Suppressor macrophage treated with lipopolysaccharide for 4 hours (primary cell): ENCODE results near the gene REL.
"Not testable (repeated sequence)": the region's sequence is repeated elsewhere in the genome, so short reads cannot be mapped to it uniquely, and the experiment has no call there.

Experiments
- DNase-seq: peaks from one replicate; pipeline ENCODE4 v3.0.0-alpha.2; 2020

Gene REL

GRCh38 chr2:60881047-60881932, at the start of gene REL:
Gene REL (plus strand): TSS chr2:60881574. CDS start chr2:60881841, 267 bp downstream.
- DNase-seq = peak; percentile 98

GRCh38 chr2:60831921-60832320, 49.5 kb upstream of the REL start:
- no peak for DNase-seq

- peak; percentile 19 for DNase-seq
Observed at GRCh38 chr2:60832621-60833020, 48.8 kb upstream of the REL start.

- DNase-seq = peak; percentile 96
Observed at GRCh38 chr2:60834270-60834717, 47.1 kb upstream of the REL start.

- DNase-seq = no peak
Observed at GRCh38 chr2:60836491-60836890, 44.9 kb upstream of the REL start.

- DNase-seq = peak; percentile 56
Observed at GRCh38 chr2:60837123-60837522, 44.3 kb upstream of the REL start.

GRCh38 chr2:60838481-60838880, 42.9 kb upstream of the REL start:
- DNase-seq = no peak

GRCh38 chr2:60839126-60839813, 42.1 kb upstream of the REL start:
- DNase-seq = no peak

GRCh38 chr2:60840880-60841279, 40.5 kb upstream of the REL start:
- no peak for DNase-seq

GRCh38 chr2:60843006-60843405, 38.4 kb upstream of the REL start:
- DNase-seq = no peak

- no peak for DNase-seq
Observed at GRCh38 chr2:60844105-60844504, 37.3 kb upstream of the REL start.

- no peak for DNase-seq
Observed at GRCh38 chr2:60847854-60848253, 33.5 kb upstream of the REL start.

- DNase-seq = no peak
Observed at GRCh38 chr2:60849187-60849586, 32.2 kb upstream of the REL start.

GRCh38 chr2:60852282-60852860, 29.0 kb upstream of the REL start:
- DNase-seq = peak; percentile 77

GRCh38 chr2:60853531-60853930, 27.8 kb upstream of the REL start:
- DNase-seq = peak; percentile 77

GRCh38 chr2:60855989-60856669, 25.2 kb upstream of the REL start:
- no peak for DNase-seq

GRCh38 chr2:60857056-60857455, 24.3 kb upstream of the REL start:
- DNase-seq = peak; percentile 80

- no peak for DNase-seq
Observed at GRCh38 chr2:60858897-60859311, 22.5 kb upstream of the REL start.

GRCh38 chr2:60861736-60862135, 19.6 kb upstream of the REL start:
- DNase-seq = no peak

GRCh38 chr2:60862642-60863041, 18.7 kb upstream of the REL start:
- DNase-seq = peak; percentile 43

GRCh38 chr2:60865361-60865760, 16.0 kb upstream of the REL start:
- not testable (repeated sequence) for DNase-seq

- no peak for DNase-seq
Observed at GRCh38 chr2:60867007-60867406, 14.4 kb upstream of the REL start.

GRCh38 chr2:60867848-60868247, 13.5 kb upstream of the REL start:
- peak; percentile 93 for DNase-seq
